HEK293T (cell line): ENCODE data around the gene GCM1.

ENCODE experiments used
- CTCF ChIA-PET: fragments of 350-600 bp; formaldehyde crosslinking; extraction: SDS; loops from one replicate; lab custom pipeline; 2021; ENCODE audit warnings: antibody characterized with exemption, inconsistent platforms; lab: Yijun Ruan, JAX
- POLR2A ChIA-PET: fragments of 350-600 bp; formaldehyde crosslinking; extraction: SDS; loops from one replicate; lab custom pipeline; 2020; ENCODE audit warnings: antibody characterized with exemption, inconsistent platforms; lab: Yijun Ruan, JAX
- DNase-seq: peaks from one replicate; pipeline ENCODE4 v3.0.0; 2012; ENCODE audit warnings: mixed read lengths; ENCODE audit errors: extremely low spot score
- ARNT ChIP-seq: fragments of 450-650 bp; IDR thresholded peaks from 2 replicates; pipeline ENCODE4 v1.6.1; 2017; ENCODE audit warnings: mild to moderate bottlenecking
- BHLHE40 ChIP-seq: fragments of 450-650 bp; IDR thresholded peaks from 2 replicates; pipeline ENCODE4 v1.6.1; 2016; ENCODE audit warnings: mild to moderate bottlenecking, moderate library complexity, borderline replicate concordance
- CTBP1 ChIP-seq: fragments of 450-650 bp; IDR thresholded peaks from 2 replicates; pipeline ENCODE4 v1.6.1; 2016; ENCODE audit warnings: borderline replicate concordance
- ELF4 ChIP-seq: fragments of 450-650 bp; IDR thresholded peaks from 2 replicates; pipeline ENCODE4 v1.6.1; 2017; ENCODE audit warnings: antibody characterized with exemption
- FOXA1 ChIP-seq: fragments of 450-650 bp; IDR thresholded peaks from 2 replicates; pipeline ENCODE4 v1.6.1; 2016; ENCODE audit warnings: mild to moderate bottlenecking
- FOXK2 ChIP-seq: fragments of 450-650 bp; IDR thresholded peaks from 2 replicates; pipeline ENCODE4 v1.6.1; 2016; ENCODE audit warnings: mild to moderate bottlenecking
- FOXM1 ChIP-seq: fragments of 450-650 bp; IDR thresholded peaks from 2 replicates; pipeline ENCODE4 v1.6.1; 2017; ENCODE audit warnings: mild to moderate bottlenecking, borderline replicate concordance
- HDGF ChIP-seq: fragments of 450-650 bp; IDR thresholded peaks from 2 replicates; pipeline ENCODE4 v1.6.1; 2017; ENCODE audit warnings: antibody characterized with exemption, borderline replicate concordance
- L3MBTL2 ChIP-seq: fragments of 450-650 bp; conservative IDR thresholded peaks from 2 replicates; pipeline ENCODE4 v1.6.1; 2016; ENCODE audit warnings: mild to moderate bottlenecking
- LEF1 ChIP-seq: fragments of 450-650 bp; IDR thresholded peaks from 2 replicates; pipeline ENCODE4 v1.6.1; 2017; ENCODE audit warnings: mild to moderate bottlenecking, borderline replicate concordance
- NFRKB ChIP-seq: fragments of 450-650 bp; IDR thresholded peaks from 2 replicates; pipeline ENCODE4 v1.6.1; 2016; ENCODE audit warnings: mild to moderate bottlenecking, moderate library complexity
- SP1 ChIP-seq: fragments of 450-650 bp; IDR thresholded peaks from 2 replicates; pipeline ENCODE4 v1.6.1; 2017
- SUZ12 ChIP-seq: fragments of 450-650 bp; IDR thresholded peaks from 2 replicates; pipeline ENCODE4 v1.6.1; 2016; ENCODE audit warnings: mild to moderate bottlenecking
- TARDBP ChIP-seq: fragments of 450-650 bp; IDR thresholded peaks from 2 replicates; pipeline ENCODE4 v1.6.1; 2016
- ZNF384 ChIP-seq: fragments of 450-650 bp; IDR thresholded peaks from 2 replicates; pipeline ENCODE4 v1.6.1; 2016
- TF ChIP-seq, protein P1 (sequence below): fragments of 450-650 bp; IDR thresholded peaks from 2 replicates; pipeline ENCODE4 v1.6.1; 2016

Gene GCM1

DNA sequence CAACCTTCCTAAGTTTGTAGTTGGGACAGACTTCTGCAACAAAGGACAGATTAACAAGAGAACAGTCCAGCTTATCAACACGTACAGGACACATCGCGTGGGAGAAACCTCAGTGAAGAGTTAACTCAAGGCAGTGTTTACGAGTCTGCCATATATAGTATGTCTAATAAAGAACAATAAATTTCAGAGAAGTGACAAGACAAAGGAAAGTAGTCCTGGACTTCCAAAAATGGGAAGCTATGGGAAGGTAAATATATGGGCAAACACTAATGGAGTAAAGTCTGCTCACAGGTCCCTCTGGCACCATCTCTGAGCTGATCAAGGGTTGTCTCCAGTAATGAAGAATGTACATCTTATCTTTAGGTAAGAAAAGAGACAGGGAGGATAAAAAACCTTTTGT lies 34.9 kb downstream of the GCM1 start:
- POLR2A ChIA-PET, result no interaction called here
- no peak for DNase-seq
- CTCF ChIA-PET, result interaction anchor here (0.7 kb wide), 1 partner anchor 47 kb away, joined by 3 read pairs; no protein-coding TSS in a partner anchor
- TF ChIP-seq FOXM1 (no peak), NFRKB (no peak), TARDBP (no peak)

DNA sequence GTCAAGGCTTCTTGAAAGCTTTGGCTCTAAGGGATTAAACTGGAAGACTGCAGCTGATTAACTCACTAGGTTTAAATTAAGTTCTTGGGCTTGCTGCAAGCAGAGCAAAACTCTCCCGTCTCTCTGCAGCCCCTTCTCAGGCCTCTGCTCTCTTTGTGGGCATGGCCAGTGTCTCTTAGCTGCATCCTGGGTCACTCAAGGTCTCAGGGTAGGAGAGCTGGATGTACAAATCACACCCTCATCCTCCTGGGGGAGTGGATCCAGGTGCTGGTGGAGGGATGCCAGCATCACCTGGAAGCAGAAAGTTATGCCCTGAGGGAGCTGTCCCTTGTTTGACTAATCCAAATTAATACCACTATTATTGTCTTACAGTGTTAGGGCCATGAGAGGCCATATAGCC lies 35.8 kb downstream of the GCM1 start:
- TF ChIP-seq HDGF, result no peak
- TF ChIP-seq L3MBTL2, result no peak
- TF ChIP-seq TARDBP, result no peak
- TF ChIP-seq, protein P1, sequence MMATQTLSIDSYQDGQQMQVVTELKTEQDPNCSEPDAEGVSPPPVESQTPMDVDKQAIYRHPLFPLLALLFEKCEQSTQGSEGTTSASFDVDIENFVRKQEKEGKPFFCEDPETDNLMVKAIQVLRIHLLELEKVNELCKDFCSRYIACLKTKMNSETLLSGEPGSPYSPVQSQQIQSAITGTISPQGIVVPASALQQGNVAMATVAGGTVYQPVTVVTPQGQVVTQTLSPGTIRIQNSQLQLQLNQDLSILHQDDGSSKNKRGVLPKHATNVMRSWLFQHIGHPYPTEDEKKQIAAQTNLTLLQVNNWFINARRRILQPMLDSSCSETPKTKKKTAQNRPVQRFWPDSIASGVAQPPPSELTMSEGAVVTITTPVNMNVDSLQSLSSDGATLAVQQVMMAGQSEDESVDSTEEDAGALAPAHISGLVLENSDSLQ, result no peak
- TF ChIP-seq ARNT, result no peak
- TF ChIP-seq FOXK2, result no peak
- no peak for DNase-seq
- ChIA-PET CTCF (interaction anchor here (1.2 kb wide), 1 partner anchor 370 kb away, joined by 3 read pairs; no protein-coding TSS in a partner anchor), POLR2A (no interaction called here)

DNA sequence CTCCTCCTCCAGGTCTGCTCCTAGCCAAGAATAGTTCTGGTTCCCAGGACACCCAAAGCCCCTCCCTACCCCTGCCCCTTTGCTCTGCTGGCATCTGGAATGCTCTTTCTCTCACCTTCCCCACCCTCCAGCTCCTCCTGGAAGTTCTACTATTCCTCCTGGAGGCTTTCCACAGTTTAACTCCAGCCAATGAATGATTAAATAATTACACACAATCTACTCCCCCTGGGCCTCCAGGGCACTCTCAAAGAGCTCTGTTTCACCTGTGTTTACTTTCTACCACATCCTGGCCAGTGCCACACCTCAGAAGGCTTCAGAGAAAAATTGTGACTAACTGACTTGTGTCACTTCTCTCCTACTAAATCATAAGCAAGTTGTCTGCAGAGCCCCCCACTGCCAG lies 36.2 kb downstream of the GCM1 start:
- ChIA-PET POLR2A (no interaction called here), CTCF (interaction anchor here (1.2 kb wide), 1 partner anchor 371 kb away, joined by 3 read pairs; no protein-coding TSS in a partner anchor)
- no peak for DNase-seq
- TF ChIP-seq, protein P1, result no peak
- no peak for TF ChIP-seq BHLHE40

GRCh38 chr6:53111865-53112264 lies 36.8 kb downstream of the GCM1 start:
- CTCF ChIA-PET, result interaction anchor here (1.2 kb wide), 1 partner anchor 371 kb away, joined by 3 read pairs; no protein-coding TSS in a partner anchor
- POLR2A ChIA-PET, result no interaction called here
- TF ChIP-seq SUZ12 (no peak), BHLHE40 (no peak), NFRKB (no peak), FOXA1 (no peak), ZNF384 (no peak), FOXK2 (no peak), ARNT (no peak), SP1 (no peak), LEF1 (no peak)
- TF ChIP-seq, protein P1, result no peak
- no peak for DNase-seq

GRCh38 chr6:53109612-53110011 lies 39.0 kb downstream of the GCM1 start:
- TF ChIP-seq ZNF384 (no peak), HDGF (no peak), FOXM1 (no peak), CTBP1 (no peak), ARNT (no peak), TARDBP (no peak), SP1 (no peak), BHLHE40 (no peak), L3MBTL2 (no peak), SUZ12 (no peak), FOXK2 (no peak), ELF4 (no peak), FOXA1 (no peak), LEF1 (no peak), NFRKB (no peak)
- TF ChIP-seq, protein P1, result no peak
- POLR2A ChIA-PET, result no interaction called here
- DNase-seq, result no peak
- CTCF ChIA-PET, result no interaction called here

DNA sequence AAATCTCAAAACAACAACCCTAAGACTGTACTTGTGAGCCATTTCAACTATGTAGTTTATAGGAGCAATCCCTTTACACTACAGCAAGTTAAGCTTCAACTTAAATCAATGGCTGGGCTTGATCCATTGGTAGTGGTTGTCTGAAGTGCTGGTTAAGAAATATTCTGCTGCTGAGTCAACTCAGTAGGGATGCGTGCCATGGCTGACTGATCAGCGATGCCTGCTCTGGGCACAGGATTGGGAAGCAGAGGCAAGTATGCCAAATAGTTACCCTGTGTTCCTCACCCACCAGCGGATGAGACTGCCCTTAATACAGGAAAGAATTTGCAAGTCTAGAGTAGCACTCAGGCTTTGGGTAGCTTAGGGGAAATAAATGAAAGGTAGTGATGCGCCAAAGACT lies 41.5 kb downstream of the GCM1 start:
- ChIA-PET POLR2A (no interaction called here), CTCF (no interaction called here)
- no peak for DNase-seq
- TF ChIP-seq SUZ12, result no peak
- TF ChIP-seq ARNT, result no peak
- no peak for TF ChIP-seq LEF1
- TF ChIP-seq BHLHE40, result no peak

DNA sequence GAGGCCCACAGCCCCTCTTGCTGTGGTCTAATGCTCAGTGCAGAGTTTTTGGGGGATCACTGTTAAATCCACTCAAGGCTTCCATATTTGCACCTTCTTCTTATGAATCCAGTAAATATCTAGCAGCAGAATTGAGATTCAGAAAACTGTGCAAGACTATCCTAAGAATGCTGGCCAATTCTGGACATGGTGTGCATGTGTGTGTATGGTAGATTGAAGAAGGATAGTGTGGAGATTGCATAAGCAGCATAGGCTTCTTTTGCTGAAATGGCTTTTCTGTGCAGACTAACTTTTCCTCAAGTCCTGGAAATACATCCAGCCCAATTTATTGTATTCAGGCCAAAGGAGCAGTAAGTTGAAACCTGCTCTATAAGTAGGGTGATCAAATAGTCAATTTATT lies 43.7 kb downstream of the GCM1 start:
- TF ChIP-seq FOXK2 (no peak), SUZ12 (no peak), NFRKB (no peak), HDGF (no peak), BHLHE40 (no peak), L3MBTL2 (no peak), TARDBP (no peak), CTBP1 (no peak), FOXA1 (no peak), LEF1 (no peak), ELF4 (no peak), ARNT (no peak), SP1 (no peak), ZNF384 (no peak)
- TF ChIP-seq, protein P1, result no peak
- no peak for DNase-seq
- ChIA-PET POLR2A (no interaction called here), CTCF (no interaction called here)
